Endodermal cell (in vitro differentiated cells): ENCODE data around the gene B3GNT2. TPM values are rescaled to one million over a fixed set of nuclear protein-coding genes. Genes with fewer than 3 reads are reported as not detected.

Source experiments
- DNase-seq: peaks from one replicate; pipeline ENCODE4 v3.0.0-alpha.2; 2017
- H3K27ac ChIP-seq: 2 replicates; pipeline ENCODE4 v1.5.1; 2013; ENCODE audit warnings: mild to moderate bottlenecking, low read depth, low read length, moderate library complexity
- H3K27me3 ChIP-seq: 2 replicates; pipeline ENCODE4 v1.6.1; 2013; ENCODE audit warnings: mild to moderate bottlenecking, low read length, moderate library complexity; ENCODE audit not compliant: insufficient read depth, control insufficient read depth, poor library complexity, severe bottlenecking
- H3K36me3 ChIP-seq: 2 replicates; pipeline ENCODE4 v1.7.0; 2013; ENCODE audit warnings: mild to moderate bottlenecking, low read length, moderate library complexity; ENCODE audit not compliant: control insufficient read depth, insufficient read depth
- H3K4me1 ChIP-seq: one replicate; pipeline ENCODE4 v1.7.0; 2013; ENCODE audit warnings: low read length; ENCODE audit not compliant: control insufficient read depth, insufficient read depth
- H3K4me3 ChIP-seq: 2 replicates; pipeline ENCODE4 v1.5.1; 2013; ENCODE audit warnings: mild to moderate bottlenecking, low read length, moderate library complexity
- H3K9ac ChIP-seq: 2 replicates; pipeline ENCODE4 v1.6.1; 2013; ENCODE audit warnings: mild to moderate bottlenecking, low read length, moderate library complexity; ENCODE audit not compliant: poor library complexity, severe bottlenecking; ENCODE audit errors: extremely low read depth
- H3K9me3 ChIP-seq: 2 replicates; pipeline ENCODE4 v1.6.1; 2013; ENCODE audit warnings: mild to moderate bottlenecking, low read length, moderate library complexity; ENCODE audit not compliant: control insufficient read depth
- H3K27ac Mint-ChIP-seq: 2 replicates; pipeline ENCODE4 v1.8.0; 2020; ENCODE audit warnings: mixed read lengths
- H3K27me3 Mint-ChIP-seq: 2 replicates; pipeline ENCODE4 v1.8.0; 2021; ENCODE audit warnings: mild to moderate bottlenecking, mixed read lengths; ENCODE audit not compliant: insufficient read depth
- H3K36me3 Mint-ChIP-seq: 2 replicates; pipeline ENCODE4 v1.8.0; 2020; ENCODE audit warnings: low read depth, mixed read lengths
- H3K4me1 Mint-ChIP-seq: 2 replicates; pipeline ENCODE4 v1.8.0; 2020; ENCODE audit warnings: mixed read lengths
- H3K4me3 Mint-ChIP-seq: 2 replicates; pipeline ENCODE4 v1.8.0; 2020; ENCODE audit warnings: mild to moderate bottlenecking, moderate library complexity, mixed read lengths
- H3K9me3 Mint-ChIP-seq: 2 replicates; pipeline ENCODE4 v1.8.0; 2020; ENCODE audit warnings: mild to moderate bottlenecking, mixed read lengths
- CTCF ChIP-seq: fragments of 200-600 bp; sonication (generic); conservative IDR thresholded peaks from 2 replicates; pipeline ENCODE4 v1.5.0; 2021; ENCODE audit warnings: antibody characterized with exemption, mild to moderate bottlenecking
- WGBS, 2 experiments: methylation state at CpG; one replicate each; pipeline versions ENCODE4 v1.1.5 to v1.1.7; 2013; ENCODE audit warnings: missing lambda C conversion rate in 2 of 2, mixed read lengths in 1 of 2; ENCODE audit not compliant: insufficient coverage in 1 of 2, insufficient read length in 1 of 2; 5-methylcytosine and 5-hydroxymethylcytosine counted together
- total RNA-seq, 2 donors: library from RNA; stranded (reverse); fragmentation: NEBNext Ultra II Directional in 1 of 2; extraction: Animal tissue kit (Norgen Biotek cat#: 25700) in 1 of 2; gene quantifications; 2 replicates in 1 of 2; 3 replicates in 1 of 2; pipeline ENCODE4 v1.2.1, GENCODE V29; 2021

B3GNT2 gene
- total RNA-seq, 2 donors from 2014 or later = 38.7 to 59.2 TPM

- peaks cover under 1% of the 10 kb centered on the region for H3K9me3 ChIP-seq
- Mint-ChIP-seq H3K4me1 (peaks cover 13% of the 10 kb centered on the region), H3K4me3 (no peak overlapping the region), H3K27me3 (no peaks in the 10 kb centered on the region), H3K27ac (no peak overlapping the region), H3K9me3 (peaks cover 4% of the 10 kb centered on the region), H3K36me3 (no peaks in the 10 kb centered on the region)
- H3K9ac ChIP-seq = no peak overlapping the region
- H3K36me3 ChIP-seq = no peaks in the 10 kb centered on the region
- TF ChIP-seq CTCF = no peak
- no peak for DNase-seq
- H3K4me1 ChIP-seq = peaks cover 5% of the 10 kb centered on the region
- no peak overlapping the region for H3K27ac ChIP-seq
- no peak overlapping the region for H3K4me3 ChIP-seq
- H3K27me3 ChIP-seq = no peaks in the 10 kb centered on the region
Observed at GRCh38 chr2:62149708-62150107, 46.2 kb upstream of the B3GNT2 start.

GRCh38 chr2:62150597-62151305, 45.2 kb upstream of the B3GNT2 start:
- H3K4me3 Mint-ChIP-seq = no peak overlapping the region
- DNase-seq = no peak
- H3K27ac ChIP-seq = no peak overlapping the region
- 86 to 100% methylated on average over 1 to 6 of the region's 6 CpGs for WGBS, 2 experiments
- H3K27me3 Mint-ChIP-seq = no peaks in the 10 kb centered on the region
- H3K36me3 Mint-ChIP-seq = no peaks in the 10 kb centered on the region
- H3K27me3 ChIP-seq = no peaks in the 10 kb centered on the region
- no peak overlapping the region for H3K27ac Mint-ChIP-seq
- H3K9ac ChIP-seq = no peak overlapping the region
- TF ChIP-seq CTCF = no peak
- H3K4me1 Mint-ChIP-seq = peaks cover 4% of the 10 kb centered on the region
- no peak overlapping the region for H3K4me3 ChIP-seq
- no peaks in the 10 kb centered on the region for H3K36me3 ChIP-seq
- peaks cover 11% of the 10 kb centered on the region for H3K9me3 ChIP-seq
- H3K4me1 ChIP-seq = peaks cover 3% of the 10 kb centered on the region
- H3K9me3 Mint-ChIP-seq = peaks cover 13% of the 10 kb centered on the region

- Histone ChIP-seq H3K36me3 (no peaks in the 10 kb centered on the region), H3K27me3 (no peaks in the 10 kb centered on the region), H3K4me1 (peaks cover 3% of the 10 kb centered on the region), H3K9ac (no peak overlapping the region), H3K4me3 (no peak overlapping the region), H3K27ac (no peak overlapping the region), H3K9me3 (peaks cover 11% of the 10 kb centered on the region)
- no peak overlapping the region for H3K4me3 Mint-ChIP-seq
- H3K27me3 Mint-ChIP-seq = no peaks in the 10 kb centered on the region
- TF ChIP-seq CTCF = no peak
- H3K4me1 Mint-ChIP-seq = peaks cover 4% of the 10 kb centered on the region
- DNase-seq = no peak
- H3K9me3 Mint-ChIP-seq = peaks cover 13% of the 10 kb centered on the region
- WGBS, 2 experiments = 70 to 77% methylated on average over 2 to 4 of the region's 4 CpGs
- no peak overlapping the region for H3K27ac Mint-ChIP-seq
- no peaks in the 10 kb centered on the region for H3K36me3 Mint-ChIP-seq
Observed at GRCh38 chr2:62151306-62151638, 44.6 kb upstream of the B3GNT2 start.
